GM12872 (cell line): ENCODE results near the gene GRID2IP.

ENCODE experiments used
- TF ChIP-seq, protein P1 (sequence below): IDR thresholded peaks from 3 replicates; pipeline ENCODE4 v1.5.1; 2011; ENCODE audit warnings: low read depth, mild to moderate bottlenecking, low read length, moderate library complexity; ENCODE audit not compliant: insufficient read depth

The GRID2IP gene

DNA sequence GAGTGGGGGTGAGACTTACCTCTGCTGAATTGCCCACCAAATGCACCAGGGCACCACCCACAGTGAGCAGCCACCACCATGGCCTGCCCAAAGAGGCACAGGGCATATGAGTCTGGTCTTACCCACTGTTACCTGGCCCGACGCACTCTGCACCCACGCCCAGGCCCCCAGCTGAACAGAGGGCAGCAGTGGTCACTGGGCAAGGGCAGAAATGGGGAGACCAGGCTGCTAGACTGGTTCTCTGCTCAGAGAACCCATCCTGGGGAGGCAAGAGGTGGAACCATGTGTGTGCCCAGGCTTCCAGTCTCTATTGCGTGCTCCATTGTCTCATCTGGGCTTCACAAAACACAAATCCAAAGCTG, 64.1 kb downstream of the GRID2IP start:
- TF ChIP-seq, protein P1, sequence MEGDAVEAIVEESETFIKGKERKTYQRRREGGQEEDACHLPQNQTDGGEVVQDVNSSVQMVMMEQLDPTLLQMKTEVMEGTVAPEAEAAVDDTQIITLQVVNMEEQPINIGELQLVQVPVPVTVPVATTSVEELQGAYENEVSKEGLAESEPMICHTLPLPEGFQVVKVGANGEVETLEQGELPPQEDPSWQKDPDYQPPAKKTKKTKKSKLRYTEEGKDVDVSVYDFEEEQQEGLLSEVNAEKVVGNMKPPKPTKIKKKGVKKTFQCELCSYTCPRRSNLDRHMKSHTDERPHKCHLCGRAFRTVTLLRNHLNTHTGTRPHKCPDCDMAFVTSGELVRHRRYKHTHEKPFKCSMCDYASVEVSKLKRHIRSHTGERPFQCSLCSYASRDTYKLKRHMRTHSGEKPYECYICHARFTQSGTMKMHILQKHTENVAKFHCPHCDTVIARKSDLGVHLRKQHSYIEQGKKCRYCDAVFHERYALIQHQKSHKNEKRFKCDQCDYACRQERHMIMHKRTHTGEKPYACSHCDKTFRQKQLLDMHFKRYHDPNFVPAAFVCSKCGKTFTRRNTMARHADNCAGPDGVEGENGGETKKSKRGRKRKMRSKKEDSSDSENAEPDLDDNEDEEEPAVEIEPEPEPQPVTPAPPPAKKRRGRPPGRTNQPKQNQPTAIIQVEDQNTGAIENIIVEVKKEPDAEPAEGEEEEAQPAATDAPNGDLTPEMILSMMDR: no peak

DNA sequence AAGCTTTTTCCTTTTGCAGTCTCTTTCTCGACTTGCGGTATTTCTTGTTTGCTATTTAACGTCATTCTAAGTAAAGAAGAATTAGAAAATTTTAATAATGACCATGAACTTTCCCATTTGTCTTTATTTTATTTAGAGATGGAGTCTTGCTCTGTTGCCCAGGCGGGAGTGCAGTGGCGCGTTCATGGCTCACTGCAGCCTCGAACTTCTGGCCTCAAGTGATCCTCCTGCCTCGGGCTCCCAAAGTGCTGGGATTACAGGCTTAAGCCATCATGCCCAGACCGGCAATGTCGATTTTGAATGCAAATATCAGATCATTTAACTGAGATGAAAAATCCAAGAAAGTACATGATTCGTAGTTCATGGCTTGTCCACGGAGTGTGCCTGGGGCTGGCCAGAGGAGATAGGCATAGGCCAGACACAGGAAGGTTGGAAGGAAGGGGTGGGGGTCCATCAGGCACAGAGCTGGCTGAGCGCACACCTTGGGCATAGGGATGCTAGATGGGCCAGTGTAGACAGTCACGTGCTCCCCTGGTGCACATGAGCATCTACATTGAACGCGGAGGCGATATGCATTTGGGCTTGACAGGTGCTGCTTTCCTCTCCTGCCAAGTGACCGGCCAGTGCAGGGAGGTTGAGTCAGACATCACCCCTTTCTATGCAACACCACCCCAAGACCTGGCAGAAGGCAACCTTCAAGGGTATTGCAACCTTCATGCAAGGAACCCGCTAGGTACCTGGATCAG, 64.7 kb downstream of the GRID2IP start:
- TF ChIP-seq, protein P1: no peak

DNA sequence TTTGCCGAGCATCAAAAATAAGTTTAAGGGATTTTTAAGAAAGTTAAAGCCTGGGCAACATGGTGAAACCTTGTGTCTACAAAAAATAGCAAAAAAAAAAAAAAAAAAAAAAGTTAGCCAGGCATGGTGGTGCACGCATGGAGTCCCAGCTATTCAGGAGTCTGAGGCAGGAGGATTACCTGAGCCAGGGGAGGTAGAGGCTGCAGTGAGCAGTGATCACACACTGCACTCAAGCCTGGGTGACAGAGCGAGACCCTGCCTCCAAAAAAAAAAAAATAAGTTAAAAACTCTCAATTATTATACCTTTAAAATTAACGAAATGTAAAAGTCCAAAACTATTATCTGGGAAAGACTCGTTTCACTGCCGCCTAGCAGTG, 68.5 kb downstream of the GRID2IP start:
- TF ChIP-seq, protein P1: no peak

DNA sequence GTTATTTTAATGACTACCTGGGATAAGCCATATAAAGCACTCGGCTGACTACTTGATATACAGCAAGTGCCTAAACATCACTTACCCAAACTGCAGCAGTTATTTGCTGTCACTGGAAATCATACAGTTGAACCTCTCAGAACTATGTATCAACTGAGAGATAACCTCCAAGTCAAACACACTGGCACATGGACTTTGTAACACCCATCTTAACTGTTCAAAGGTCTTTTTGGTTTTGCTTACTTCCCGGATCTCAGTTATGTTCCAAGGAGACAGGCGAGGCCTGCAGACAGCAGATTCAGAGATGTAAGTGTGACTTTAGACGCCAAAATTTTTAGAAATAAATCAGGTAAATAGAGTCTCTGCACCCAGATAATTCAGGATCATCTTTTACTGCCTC, 69.0 kb downstream of the GRID2IP start:
- TF ChIP-seq, protein P1: no peak

DNA sequence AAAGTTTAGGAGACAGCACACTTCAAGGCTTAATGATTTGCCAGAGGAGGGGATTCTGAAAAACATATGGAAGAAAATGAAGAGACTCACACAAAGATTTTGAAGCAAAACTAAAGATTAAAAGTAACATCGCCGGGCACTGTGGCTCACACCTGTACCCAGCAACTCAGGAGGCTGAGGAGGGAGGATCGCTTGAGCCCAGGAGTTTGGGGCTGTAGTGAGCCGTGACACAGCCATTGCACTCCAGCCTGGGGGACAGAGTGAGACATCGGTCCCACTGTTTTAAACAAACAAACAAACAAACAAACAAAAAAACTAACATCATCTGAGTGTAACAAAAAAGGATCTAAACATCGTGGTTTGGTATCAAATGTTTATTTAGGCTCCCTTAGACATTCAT, 69.8 kb downstream of the GRID2IP start:
- TF ChIP-seq, protein P1: no peak

DNA sequence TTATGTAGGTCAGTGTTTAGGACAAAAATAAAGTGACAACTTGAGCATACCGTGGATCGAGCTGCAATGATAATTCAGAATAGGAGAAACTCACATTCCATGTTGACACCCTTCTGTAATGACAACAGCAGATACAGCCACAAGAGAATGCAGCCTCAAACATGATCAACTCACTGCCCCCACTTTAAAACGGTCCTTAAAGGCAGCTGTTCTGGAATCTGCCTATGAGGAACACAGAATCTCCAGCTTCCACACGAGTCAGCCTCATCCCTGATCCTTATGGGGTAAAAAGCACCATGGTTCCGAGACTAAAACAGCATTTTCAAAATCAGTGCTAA, 71.0 kb downstream of the GRID2IP start:
- TF ChIP-seq, protein P1: no peak

DNA sequence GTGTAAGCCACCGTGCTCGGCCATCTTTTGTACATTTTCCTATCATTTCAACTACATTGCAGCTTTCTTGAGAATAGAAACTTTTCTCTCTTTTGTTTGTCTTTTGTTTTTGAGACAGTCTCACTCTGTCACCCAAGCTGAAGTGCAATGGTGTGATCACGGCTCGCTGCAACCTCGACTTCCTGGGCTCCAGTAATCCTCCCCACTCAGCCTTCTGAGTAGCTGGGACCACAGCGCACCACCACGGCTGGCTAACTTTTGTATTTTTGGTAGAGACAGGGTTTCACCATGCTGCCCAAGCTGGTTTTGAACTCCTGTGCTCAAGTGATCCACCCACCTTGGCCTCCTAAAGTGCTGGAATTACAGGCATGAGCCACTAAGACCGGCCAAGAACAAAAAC, 72.2 kb downstream of the GRID2IP start:
- TF ChIP-seq, protein P1: no peak
